ENCODE results near the gene CCSER1. TPM values are rescaled to one million over a fixed set of nuclear protein-coding genes. Genes with fewer than 3 reads are reported as not detected.

CCSER1 gene
- total RNA-seq, 1 experiment from 2014 or later, result 4.1 TPM

DNA sequence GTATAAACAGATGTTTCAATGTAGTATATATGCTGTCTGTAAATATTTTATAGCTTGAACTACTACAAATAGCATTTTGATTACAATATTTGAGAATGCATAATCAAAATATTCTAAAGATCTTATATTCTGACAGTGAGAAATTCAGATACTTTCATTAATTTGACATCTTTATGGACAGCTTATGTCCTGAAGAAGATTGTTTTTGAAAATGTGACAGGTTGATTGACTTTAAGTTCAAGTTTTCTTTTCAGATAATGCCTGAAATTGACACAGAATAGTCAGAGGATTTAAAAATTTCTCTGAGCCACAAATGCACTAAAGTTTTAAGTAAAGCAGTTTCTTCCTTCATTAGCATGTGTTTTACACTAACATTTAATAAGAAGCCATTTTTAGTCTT lies 799.8 kb downstream of the CCSER1 start:
- Mint-ChIP-seq H3K4me1 (ENCODE audit: low read depth, unreplicated experiment) (no peaks in the 10 kb centered on the region), H3K9me3 (ENCODE audit: unreplicated experiment) (no peaks in the 10 kb centered on the region), H3K27ac (ENCODE audit: unreplicated experiment) (no peak overlapping the region), H3K36me3 (ENCODE audit: insufficient read depth, unreplicated experiment) (no peaks in the 10 kb centered on the region), H3K27me3 (ENCODE audit: insufficient read depth, unreplicated experiment) (no peaks in the 10 kb centered on the region), H3K4me3 (ENCODE audit: unreplicated experiment) (no peak overlapping the region)
- BruUV-seq (replicated peaks), result no TSS peak
- Histone ChIP-seq H3K36me3 (ENCODE audit: control insufficient read depth, insufficient read depth, low read length) (no peaks in the 10 kb centered on the region), H3K4me3 (ENCODE audit: low read depth, low read length) (no peak overlapping the region), H3K9me3 (no peaks in the 10 kb centered on the region), H3K27me3 (replicated peaks; ENCODE audit: control insufficient read depth, insufficient read depth, low read length) (no peaks in the 10 kb centered on the region), H3K4me1 (no peaks in the 10 kb centered on the region)
- intact Hi-C loops (cut with micrococcal nuclease; ENCODE audit: unreplicated experiment), result no loop called here
- DNase-seq, result no peak
- ChIA-PET CTCF (interaction anchor here (0.7 kb wide), 1 partner anchor 106 kb away, joined by 3 read pairs; no protein-coding TSS in a partner anchor), POLR2A (no interaction called here)
- TF ChIP-seq, protein P1, sequence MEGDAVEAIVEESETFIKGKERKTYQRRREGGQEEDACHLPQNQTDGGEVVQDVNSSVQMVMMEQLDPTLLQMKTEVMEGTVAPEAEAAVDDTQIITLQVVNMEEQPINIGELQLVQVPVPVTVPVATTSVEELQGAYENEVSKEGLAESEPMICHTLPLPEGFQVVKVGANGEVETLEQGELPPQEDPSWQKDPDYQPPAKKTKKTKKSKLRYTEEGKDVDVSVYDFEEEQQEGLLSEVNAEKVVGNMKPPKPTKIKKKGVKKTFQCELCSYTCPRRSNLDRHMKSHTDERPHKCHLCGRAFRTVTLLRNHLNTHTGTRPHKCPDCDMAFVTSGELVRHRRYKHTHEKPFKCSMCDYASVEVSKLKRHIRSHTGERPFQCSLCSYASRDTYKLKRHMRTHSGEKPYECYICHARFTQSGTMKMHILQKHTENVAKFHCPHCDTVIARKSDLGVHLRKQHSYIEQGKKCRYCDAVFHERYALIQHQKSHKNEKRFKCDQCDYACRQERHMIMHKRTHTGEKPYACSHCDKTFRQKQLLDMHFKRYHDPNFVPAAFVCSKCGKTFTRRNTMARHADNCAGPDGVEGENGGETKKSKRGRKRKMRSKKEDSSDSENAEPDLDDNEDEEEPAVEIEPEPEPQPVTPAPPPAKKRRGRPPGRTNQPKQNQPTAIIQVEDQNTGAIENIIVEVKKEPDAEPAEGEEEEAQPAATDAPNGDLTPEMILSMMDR (IDR thresholded peaks at IDR 0.05; ENCODE audit: insufficient read depth in 1 of 2, low read depth in 1 of 2, low read length in 1 of 2, severe bottlenecking in 1 of 2, unreplicated experiment in 1 of 2), result no peak

DNA sequence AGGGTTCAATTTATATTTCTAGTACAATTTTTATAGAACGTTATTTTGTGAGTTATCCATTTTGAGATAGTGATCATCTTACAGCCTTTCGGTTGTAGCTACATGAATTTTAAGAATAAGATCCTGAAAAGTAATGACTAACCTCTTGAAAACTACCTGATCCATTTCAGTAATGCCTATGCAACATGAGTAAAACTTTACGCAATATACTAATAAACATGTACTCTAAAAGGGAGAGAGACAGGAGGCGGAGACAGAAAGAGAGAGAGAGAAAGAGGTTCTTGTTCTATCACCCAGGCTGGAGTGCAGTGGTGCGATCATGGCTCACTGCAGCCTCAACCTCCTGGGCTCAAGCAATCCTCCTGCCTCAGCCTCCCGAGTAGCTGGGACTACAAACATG lies 816.1 kb downstream of the CCSER1 start:
- H3K4me3 Mint-ChIP-seq (ENCODE audit: unreplicated experiment), result no peak overlapping the region
- ChIA-PET CTCF (no interaction called here), POLR2A (no interaction called here)
- Histone ChIP-seq H3K9me3 (no peaks in the 10 kb centered on the region), H3K27me3 (replicated peaks; ENCODE audit: control insufficient read depth, insufficient read depth, low read length) (no peaks in the 10 kb centered on the region), H3K4me1 (no peaks in the 10 kb centered on the region), H3K36me3 (ENCODE audit: control insufficient read depth, insufficient read depth, low read length) (no peaks in the 10 kb centered on the region), H3K4me3 (ENCODE audit: low read depth, low read length) (no peak overlapping the region)
- no TSS peak for BruUV-seq (replicated peaks)
- TF ChIP-seq, protein P1 (IDR thresholded peaks at IDR 0.05; ENCODE audit: insufficient read depth in 1 of 2, low read depth in 1 of 2, low read length in 1 of 2, severe bottlenecking in 1 of 2, unreplicated experiment in 1 of 2), result no peak
- no peaks in the 10 kb centered on the region for H3K4me1 Mint-ChIP-seq (ENCODE audit: low read depth, unreplicated experiment)
- H3K36me3 Mint-ChIP-seq (ENCODE audit: insufficient read depth, unreplicated experiment), result no peaks in the 10 kb centered on the region
- H3K9me3 Mint-ChIP-seq (ENCODE audit: unreplicated experiment), result no peaks in the 10 kb centered on the region
- H3K27me3 Mint-ChIP-seq (ENCODE audit: insufficient read depth, unreplicated experiment), result peaks cover 3% of the 10 kb centered on the region
- intact Hi-C loops (cut with micrococcal nuclease; ENCODE audit: unreplicated experiment), result no loop called here
- no peak overlapping the region for H3K27ac Mint-ChIP-seq (ENCODE audit: unreplicated experiment)
- DNase-seq, result no peak

DNA sequence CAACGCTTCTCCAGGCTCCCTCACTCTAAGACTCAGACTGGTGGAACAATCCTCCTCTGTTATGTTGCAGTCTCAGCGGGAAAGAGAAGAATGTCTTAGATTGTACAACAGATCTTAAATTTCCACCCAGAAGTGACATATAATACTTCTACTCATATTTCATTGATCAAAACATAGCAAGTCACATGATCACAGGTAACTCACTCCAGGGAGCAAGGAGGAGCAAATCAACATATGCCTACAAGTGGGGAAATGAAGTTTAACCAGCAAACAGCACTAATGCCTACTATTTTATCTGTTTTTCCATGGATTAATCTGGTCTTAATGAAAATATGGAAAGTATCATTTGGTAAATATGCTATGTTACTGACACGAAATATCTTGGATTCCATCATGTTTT lies 819.8 kb downstream of the CCSER1 start:
- no TSS peak for BruUV-seq (replicated peaks)
- Histone ChIP-seq H3K9me3 (no peaks in the 10 kb centered on the region), H3K4me1 (peaks cover 9% of the 10 kb centered on the region; the same call in 1 of the 2 replicates), H3K36me3 (ENCODE audit: control insufficient read depth, insufficient read depth, low read length) (no peaks in the 10 kb centered on the region), H3K27me3 (replicated peaks; ENCODE audit: control insufficient read depth, insufficient read depth, low read length) (no peaks in the 10 kb centered on the region), H3K4me3 (ENCODE audit: low read depth, low read length) (no peak overlapping the region)
- H3K36me3 Mint-ChIP-seq (ENCODE audit: insufficient read depth, unreplicated experiment), result no peaks in the 10 kb centered on the region
- H3K27me3 Mint-ChIP-seq (ENCODE audit: insufficient read depth, unreplicated experiment), result peaks cover 3% of the 10 kb centered on the region
- POLR2A ChIA-PET, result no interaction called here
- H3K27ac Mint-ChIP-seq (ENCODE audit: unreplicated experiment), result no peak overlapping the region
- TF ChIP-seq, protein P1 (IDR thresholded peaks at IDR 0.05; ENCODE audit: insufficient read depth in 1 of 2, low read depth in 1 of 2, low read length in 1 of 2, severe bottlenecking in 1 of 2, unreplicated experiment in 1 of 2), result no peak
- no peak overlapping the region for H3K4me3 Mint-ChIP-seq (ENCODE audit: unreplicated experiment)
- H3K9me3 Mint-ChIP-seq (ENCODE audit: unreplicated experiment), result no peaks in the 10 kb centered on the region
- intact Hi-C loops (cut with micrococcal nuclease; ENCODE audit: unreplicated experiment), result no loop called here
- no peaks in the 10 kb centered on the region for H3K4me1 Mint-ChIP-seq (ENCODE audit: low read depth, unreplicated experiment)
- CTCF ChIA-PET, result no interaction called here
- no peak for DNase-seq

All from Caco-2 (cell line).